Adrenal gland (tissue), 12 donors: Measurements from ENCODE around the gene SETD3. TPM values are rescaled to one million over a fixed set of nuclear protein-coding genes. Genes with fewer than 3 reads are reported as not detected.

Experiments
- DNase-seq, 7 donors: peaks; one replicate each; pipeline ENCODE4 v3.0.0-alpha.2; 2019 to 2020
- H3K27ac ChIP-seq, 5 donors: fragments of 200-600 bp; sonication (generic) in 4 of 5; 1 replicate in 3 of 5; 2 replicates in 2 of 5; pipeline versions ENCODE4 v1.5.1 to v1.8.0; 2016 to 2020; ENCODE audit warnings: mild to moderate bottlenecking in 1 of 5
- H3K27me3 ChIP-seq: fragments of 200-600 bp; 2 replicates; pipeline ENCODE4 v1.8.0; 2021
- H3K36me3 ChIP-seq, 2 donors: fragments of 200-600 bp; replicated peaks in 1 of 2; 1 replicate in 1 of 2; 2 replicates in 1 of 2; pipeline versions ENCODE4 v1.5.1 to v1.8.0; 2018 to 2022
- H3K4me1 ChIP-seq, 2 donors: fragments of 200-600 bp; replicated peaks in 1 of 2; 1 replicate in 1 of 2; 2 replicates in 1 of 2; pipeline versions ENCODE4 v1.5.1 to v1.8.0; 2018 to 2021
- H3K4me3 ChIP-seq, 4 donors: fragments of 200-600 bp; sonication (generic) in 3 of 4; one replicate each; pipeline ENCODE4 v1.5.1; 2016 to 2018
- H3K9me3 ChIP-seq, 3 donors: fragments of 200-600 bp; sonication (generic) in 1 of 3; replicated peaks in 1 of 3; 1 replicate in 2 of 3; 2 replicates in 1 of 3; pipeline versions ENCODE4 v1.5.1 to v1.8.0; 2016 to 2021
- POLR2A ChIP-seq, 2 donors: fragments of 450-650 bp; IDR thresholded peaks; one replicate each; pipeline ENCODE4 v1.6.1; 2017; ENCODE audit warnings: antibody characterized with exemption in 2 of 2, mild to moderate bottlenecking in 2 of 2, moderate library complexity in 1 of 2
- WGBS, 4 donors: extraction: QIAGEN DNeasy Blood & Tissue Kit in 2 of 4; methylation state at CpG; one replicate each; pipeline versions ENCODE4 v1.1.5 to v1.1.7; 2013 to 2017; 5-methylcytosine and 5-hydroxymethylcytosine counted together
- intact Hi-C, 2 donors: fragments of 100-400 bp; cut with DNase I; formaldehyde crosslinking; loops; one replicate each; pipeline versions ENCODE4 v1.14.1 to v1.15.0; 2022 to 2023
- polyA plus RNA-seq, 3 donors: library from polyadenylated mRNA; stranded (reverse); fragments of 200-250 nt in 2 of 3; fragments of 350-450 nt in 1 of 3; fragmentation: Illumina TruSeq in 1 of 3; extraction: RNeasy Lipid Tissue Mini Kit (QIAGEN cat#74804) in 1 of 3; gene quantifications; one replicate each; pipeline ENCODE4 v1.2.3, GENCODE V29; 2013 to 2014
- total RNA-seq, 9 donors: library from RNA; depleted of rRNA in 4 of 9; stranded (reverse); fragments of >200 nt in 4 of 9; fragments of 120-200 nt in 1 of 9; fragmentation: NEBNext Ultra II Directional in 1 of 9; extraction: Animal tissue kit (Norgen Biotek cat#: 25700) in 1 of 9; gene quantifications; one replicate each; pipeline versions ENCODE4 v1.1.0 to v1.2.4, GENCODE V29; 2013 to 2023
- TF ChIP-seq, protein P1 (sequence below), 6 experiments: fragments of 450-650 bp in 4 of 6; fragments of 200-600 bp in 2 of 6; sonication (generic) in 1 of 6; IDR thresholded peaks; 1 replicate in 5 of 6; 2 replicates in 1 of 6; pipeline versions ENCODE4 v1.5.1 to v1.8.0; 2016 to 2021; ENCODE audit warnings: antibody characterized with exemption in 6 of 6, mild to moderate bottlenecking in 2 of 6, moderate library complexity in 1 of 6
- donor health status: healthy with polysubstance abuse.
- donor health status: Bipolar disorder and iron deficiency.
- donor health status: DM: yes; HTN: yes; CAD: no.
- donor health status: DM: no; HTN: no; CAD: no.
- donor health status: DM: no; HTN: no; CAD: no.
- donor health status: DM: yes; HTN: yes; CAD: no.

SETD3 gene
- total and polyA plus RNA-seq, 12 donors: 23.1 to 58.6 (median 44.3) TPM

DNA sequence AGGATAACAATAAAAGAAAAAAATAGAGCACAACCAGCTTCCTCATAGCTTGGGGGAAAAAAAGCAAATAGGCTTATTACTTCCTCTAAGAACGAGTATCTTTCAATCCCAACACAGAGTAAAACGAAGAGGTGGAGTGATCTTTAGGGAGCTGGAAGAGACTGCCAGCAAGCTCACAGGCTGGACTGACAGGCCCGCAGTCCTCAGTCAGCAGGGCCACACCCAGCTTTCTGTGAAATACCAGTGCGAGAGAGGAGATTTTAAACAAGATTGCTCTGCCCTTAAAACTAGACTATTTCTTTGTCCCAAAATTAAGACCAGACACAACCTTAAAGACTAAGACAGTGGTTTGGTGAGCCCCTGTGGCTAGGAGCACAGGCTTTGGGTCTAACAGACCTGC, 32.9 kb downstream of the SETD3 start:
- no peaks in the 10 kb centered on the region for H3K4me1 ChIP-seq
- no peaks in the 10 kb centered on the region for H3K27me3 ChIP-seq
- WGBS, 4 donors: 88 to 97% (median 92%) methylated on average over 4 of the region's 4 CpGs
- intact Hi-C loops: no loop called here
- TF ChIP-seq, protein P1, sequence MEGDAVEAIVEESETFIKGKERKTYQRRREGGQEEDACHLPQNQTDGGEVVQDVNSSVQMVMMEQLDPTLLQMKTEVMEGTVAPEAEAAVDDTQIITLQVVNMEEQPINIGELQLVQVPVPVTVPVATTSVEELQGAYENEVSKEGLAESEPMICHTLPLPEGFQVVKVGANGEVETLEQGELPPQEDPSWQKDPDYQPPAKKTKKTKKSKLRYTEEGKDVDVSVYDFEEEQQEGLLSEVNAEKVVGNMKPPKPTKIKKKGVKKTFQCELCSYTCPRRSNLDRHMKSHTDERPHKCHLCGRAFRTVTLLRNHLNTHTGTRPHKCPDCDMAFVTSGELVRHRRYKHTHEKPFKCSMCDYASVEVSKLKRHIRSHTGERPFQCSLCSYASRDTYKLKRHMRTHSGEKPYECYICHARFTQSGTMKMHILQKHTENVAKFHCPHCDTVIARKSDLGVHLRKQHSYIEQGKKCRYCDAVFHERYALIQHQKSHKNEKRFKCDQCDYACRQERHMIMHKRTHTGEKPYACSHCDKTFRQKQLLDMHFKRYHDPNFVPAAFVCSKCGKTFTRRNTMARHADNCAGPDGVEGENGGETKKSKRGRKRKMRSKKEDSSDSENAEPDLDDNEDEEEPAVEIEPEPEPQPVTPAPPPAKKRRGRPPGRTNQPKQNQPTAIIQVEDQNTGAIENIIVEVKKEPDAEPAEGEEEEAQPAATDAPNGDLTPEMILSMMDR (IDR thresholded peaks at IDR 0.05): no peak
- no peak for TF ChIP-seq POLR2A (IDR thresholded peaks at IDR 0.05)
- no peak for DNase-seq
- H3K27ac ChIP-seq: no peak overlapping the region
- peaks cover 0 to 18% of the 10 kb centered on the region in 2 donors for H3K36me3 ChIP-seq
- H3K4me3 ChIP-seq: no peak overlapping the region
- no peaks in the 10 kb centered on the region for H3K9me3 ChIP-seq

DNA sequence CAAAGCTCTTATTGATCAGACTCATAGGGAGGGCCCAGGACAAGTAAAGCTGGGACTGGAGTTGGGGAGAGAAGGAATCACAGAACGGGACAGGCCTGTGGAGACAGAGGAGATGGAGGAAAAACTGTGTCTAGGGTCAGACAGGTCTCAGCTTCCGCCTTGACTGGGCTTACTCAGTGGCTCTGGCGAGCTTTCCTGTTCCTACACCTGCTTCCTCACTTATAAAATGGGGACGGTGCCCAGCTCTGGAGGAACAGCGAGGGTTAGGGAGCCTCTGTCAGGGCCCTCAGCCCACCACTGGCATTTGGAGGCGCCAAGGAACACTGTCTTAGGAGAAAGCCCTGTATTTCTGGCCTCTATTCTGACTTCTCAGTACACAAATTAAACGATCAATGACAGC, 34.7 kb downstream of the SETD3 start:
- DNase-seq: no peak
- TF ChIP-seq, protein P1 (IDR thresholded peaks at IDR 0.05): no peak
- no peak for TF ChIP-seq POLR2A (IDR thresholded peaks at IDR 0.05)
- Histone ChIP-seq H3K9me3 (no peaks in the 10 kb centered on the region), H3K27me3 (no peaks in the 10 kb centered on the region), H3K4me3 (no peak overlapping the region), H3K27ac (no peak overlapping the region), H3K36me3 (peaks cover 0 to 18% of the 10 kb centered on the region in 2 donors), H3K4me1 (no peaks in the 10 kb centered on the region)
- intact Hi-C loops: no loop called here
- 86 to 94% (median 90%) methylated on average over 7 of the region's 7 CpGs for WGBS, 4 donors

DNA sequence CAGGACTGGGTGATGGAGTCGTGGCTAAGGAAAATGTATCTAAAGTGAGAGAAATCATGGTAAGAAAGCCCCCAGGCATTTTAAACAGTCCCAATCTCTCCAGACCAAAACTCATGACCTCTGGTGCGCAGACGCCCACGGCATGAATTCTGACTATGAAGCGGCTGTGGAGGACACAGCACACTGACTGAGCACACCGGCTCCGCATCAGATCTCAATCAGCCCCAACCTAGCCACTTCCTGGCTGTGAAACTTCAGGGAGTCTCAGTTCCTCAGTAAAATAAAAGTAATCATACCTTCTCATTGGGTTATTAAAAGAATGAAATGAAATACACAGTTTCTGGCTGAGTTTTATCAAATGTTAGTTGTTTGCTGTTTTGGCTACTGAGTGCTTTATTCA, 38.7 kb downstream of the SETD3 start:
- no peak for TF ChIP-seq POLR2A (IDR thresholded peaks at IDR 0.05)
- TF ChIP-seq, protein P1 (IDR thresholded peaks at IDR 0.05): no peak
- H3K4me1 ChIP-seq: no peaks in the 10 kb centered on the region
- no peak overlapping the region for H3K27ac ChIP-seq
- H3K27me3 ChIP-seq: no peaks in the 10 kb centered on the region
- no peak for DNase-seq
- peaks cover 0 to under 1% of the 10 kb centered on the region in 2 donors for H3K36me3 ChIP-seq
- H3K4me3 ChIP-seq: no peak overlapping the region
- intact Hi-C loops: no loop called here
- 93 to 97% (median 94%) methylated on average over 5 to 7 of the region's 7 CpGs for WGBS, 4 donors
- no peaks in the 10 kb centered on the region for H3K9me3 ChIP-seq

- Histone ChIP-seq H3K36me3 (peaks cover 0 to 6% of the 10 kb centered on the region in 2 donors), H3K4me3 (no peak overlapping the region), H3K4me1 (no peaks in the 10 kb centered on the region), H3K27me3 (no peaks in the 10 kb centered on the region), H3K27ac (no peak overlapping the region), H3K9me3 (no peaks in the 10 kb centered on the region)
- DNase-seq: no peak
- intact Hi-C loops: no loop called here
- no peak for TF ChIP-seq POLR2A (IDR thresholded peaks at IDR 0.05)
- TF ChIP-seq, protein P1 (IDR thresholded peaks at IDR 0.05): no peak
- 90 to 97% (median 95%) methylated on average over 9 to 11 of the region's 11 CpGs for WGBS, 4 donors
Measured at GRCh38 chr14:99441157-99441870, 39.3 kb downstream of the SETD3 start.
